Right atrium auricular region (tissue), 2 donors: ENCODE measurements around the gene RNF220. TPM values are rescaled to one million over a fixed set of nuclear protein-coding genes. Genes with fewer than 3 reads are reported as not detected.

Experiments used
- DNase-seq: peaks from one replicate; pipeline ENCODE4 v3.0.0-alpha.2; 2019; ENCODE audit warnings: low spot score
- H3K27ac ChIP-seq, 2 donors: fragments of 200-600 bp; sonication (generic); 1 replicate in 1 of 2; 2 replicates in 1 of 2; pipeline ENCODE4 v1.5.1; 2016 to 2019
- H3K27me3 ChIP-seq, 2 donors: fragments of 200-600 bp; sonication (generic); one replicate each; pipeline versions ENCODE4 v1.5.1 to v1.6.0; 2017 to 2019
- H3K36me3 ChIP-seq: fragments of 200-600 bp; sonication (generic); one replicate; pipeline ENCODE4 v1.5.1; 2016
- H3K4me1 ChIP-seq, 2 donors: fragments of 200-600 bp; sonication (generic); one replicate each; pipeline versions ENCODE4 v1.5.1 to v1.6.0; 2017 to 2019
- H3K4me3 ChIP-seq, 2 donors: fragments of 200-600 bp; sonication (generic); 1 replicate in 1 of 2; 2 replicates in 1 of 2; pipeline ENCODE4 v1.5.1; 2017 to 2019; ENCODE audit warnings: mild to moderate bottlenecking in 1 of 2, moderate library complexity in 1 of 2
- H3K9me3 ChIP-seq, 2 donors: fragments of 200-600 bp; sonication (generic); one replicate each; pipeline ENCODE4 v1.5.1; 2019
- CTCF ChIP-seq, 2 donors: fragments of 200-600 bp; sonication (generic); IDR thresholded peaks; one replicate each; pipeline ENCODE4 v1.5.1; 2019; ENCODE audit warnings: antibody characterized with exemption in 2 of 2
- total RNA-seq, 2 donors: library from RNA; depleted of rRNA; stranded (reverse); fragments of >200 nt; gene quantifications; one replicate each; pipeline ENCODE4 v1.1.0, GENCODE V29; 2016

Gene RNF220
- total RNA-seq, 2 donors from 2014 or later: 76.1 to 91.6 TPM

- no peak for TF ChIP-seq CTCF (IDR thresholded peaks at IDR 0.05)
- Histone ChIP-seq H3K27ac (no peak overlapping the region), H3K36me3 (no peaks in the 10 kb centered on the region), H3K9me3 (no peaks in the 10 kb centered on the region), H3K27me3 (no peaks in the 10 kb centered on the region), H3K4me3 (no peak overlapping the region), H3K4me1 (peaks cover 0 to 9% of the 10 kb centered on the region in 2 donors)
- DNase-seq: no peak
Measured at GRCh38 chr1:44681905-44682882, 277.1 kb downstream of the RNF220 start.

- Histone ChIP-seq H3K27ac (no peak overlapping the region), H3K27me3 (no peaks in the 10 kb centered on the region), H3K9me3 (no peaks in the 10 kb centered on the region), H3K36me3 (no peaks in the 10 kb centered on the region), H3K4me1 (peaks cover 0 to 7% of the 10 kb centered on the region in 2 donors), H3K4me3 (no peak overlapping the region)
- DNase-seq: no peak
- no peak for TF ChIP-seq CTCF (IDR thresholded peaks at IDR 0.05)
Measured at GRCh38 chr1:44682883-44683265, 277.8 kb downstream of the RNF220 start.

GRCh38 chr1:44684525-44684924 is 279.5 kb downstream of the RNF220 start:
- H3K36me3 ChIP-seq: no peaks in the 10 kb centered on the region
- H3K9me3 ChIP-seq: no peaks in the 10 kb centered on the region
- TF ChIP-seq CTCF (IDR thresholded peaks at IDR 0.05): no peak
- no peak overlapping the region for H3K27ac ChIP-seq
- H3K4me3 ChIP-seq: no peak overlapping the region
- H3K27me3 ChIP-seq: no peaks in the 10 kb centered on the region
- H3K4me1 ChIP-seq: no peaks in the 10 kb centered on the region
- no peak for DNase-seq

GRCh38 chr1:44685218-44685617 is 280.2 kb downstream of the RNF220 start:
- Histone ChIP-seq H3K27ac (no peak overlapping the region), H3K27me3 (no peaks in the 10 kb centered on the region), H3K4me1 (no peaks in the 10 kb centered on the region), H3K9me3 (no peaks in the 10 kb centered on the region), H3K4me3 (no peak overlapping the region), H3K36me3 (no peaks in the 10 kb centered on the region)
- TF ChIP-seq CTCF (IDR thresholded peaks at IDR 0.05): no peak
- DNase-seq: no peak

- no peaks in the 10 kb centered on the region for H3K9me3 ChIP-seq
- TF ChIP-seq CTCF (IDR thresholded peaks at IDR 0.05): no peak
- no peaks in the 10 kb centered on the region for H3K4me1 ChIP-seq
- H3K4me3 ChIP-seq: no peak overlapping the region
- no peak overlapping the region for H3K27ac ChIP-seq
- no peaks in the 10 kb centered on the region for H3K36me3 ChIP-seq
- DNase-seq: no peak
- no peaks in the 10 kb centered on the region for H3K27me3 ChIP-seq
Measured at GRCh38 chr1:44685881-44686280, 280.8 kb downstream of the RNF220 start.
